Naive B cell (primary cell): Measurements from ENCODE around the gene SERPINE2. TPM values are rescaled to one million over a fixed set of nuclear protein-coding genes. Genes with fewer than 3 reads are reported as not detected.

ENCODE experiments used
- ATAC-seq, 2 donors: fragments of 150-1000 bp; cut with Tn5 transposase; 2 replicates each; pipeline ENCODE4 v1.10.0; 2021; ENCODE audit warnings: low read depth in 2 of 2, mild to moderate bottlenecking in 2 of 2, moderate library complexity in 2 of 2
- DNase-seq: peaks from one replicate; pipeline ENCODE4 v3.0.0; 2022
- H3K27ac Mint-ChIP-seq, 6 donors: one replicate each; pipeline ENCODE4 v1.8.0; 2020 to 2022; ENCODE audit warnings: mild to moderate bottlenecking in 6 of 6, mixed read lengths in 6 of 6, moderate library complexity in 5 of 6, inconsistent platforms in 2 of 6
- H3K27me3 Mint-ChIP-seq, 3 donors: one replicate each; pipeline ENCODE4 v1.8.0; 2021 to 2022; ENCODE audit warnings: mixed read lengths in 3 of 3, mild to moderate bottlenecking in 1 of 3
- H3K36me3 Mint-ChIP-seq, 2 donors: one replicate each; pipeline ENCODE4 v1.8.0; 2020 to 2022; ENCODE audit warnings: mixed read lengths in 2 of 2, inconsistent platforms in 1 of 2, mild to moderate bottlenecking in 1 of 2
- H3K4me1 Mint-ChIP-seq, 3 donors: one replicate each; pipeline ENCODE4 v1.8.0; 2020 to 2022; ENCODE audit warnings: mixed read lengths in 3 of 3, inconsistent platforms in 1 of 3, mild to moderate bottlenecking in 1 of 3, moderate library complexity in 1 of 3
- H3K4me3 Mint-ChIP-seq, 8 donors: one replicate each; pipeline ENCODE4 v1.8.0; 2020 to 2022; ENCODE audit warnings: mild to moderate bottlenecking in 8 of 8, mixed read lengths in 8 of 8, moderate library complexity in 8 of 8, inconsistent platforms in 2 of 8
- H3K9me3 Mint-ChIP-seq, 7 donors: one replicate each; pipeline ENCODE4 v1.8.0; 2020 to 2022; ENCODE audit warnings: mixed read lengths in 7 of 7, mild to moderate bottlenecking in 5 of 7, inconsistent platforms in 2 of 7, moderate library complexity in 1 of 7
- polyA plus RNA-seq, 6 donors: library from polyadenylated mRNA; unstranded; fragments of 300-500 nt; fragmentation: Illumina TruSeq; gene quantifications; one replicate each; pipeline ENCODE4 v1.2.3, GENCODE V29; 2021; ENCODE audit warnings: low read depth in 6 of 6

Gene SERPINE2
- polyA plus RNA-seq, 6 donors from 2014 or later = 1.6 to 6.1 (median 3.4) TPM

DNA sequence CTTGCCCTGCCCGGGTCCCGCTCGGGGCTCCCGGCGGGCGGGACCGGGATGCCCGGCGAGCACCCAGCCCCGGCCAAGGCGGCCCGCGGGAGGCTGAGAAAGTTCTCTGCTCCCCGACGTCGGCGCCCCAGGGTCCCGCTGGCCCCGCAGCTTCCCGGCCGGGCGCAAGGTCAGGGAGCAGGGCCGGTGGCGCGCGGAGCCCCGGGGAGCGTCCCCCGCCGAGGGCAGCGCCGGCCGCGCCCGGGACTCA lies 331 bp downstream of the SERPINE2 start:
- peaks cover 43 to 74% (median 71%) of the 10 kb centered on the region in 3 donors for H3K27me3 Mint-ChIP-seq
- H3K9me3 Mint-ChIP-seq = no peaks in the 10 kb centered on the region
- no peak overlapping the region for H3K27ac Mint-ChIP-seq
- H3K36me3 Mint-ChIP-seq = peaks cover 0 to 8% of the 10 kb centered on the region in 2 donors
- peak overlapping the region in 2 of 8 donors; percentile 78 to 89 for H3K4me3 Mint-ChIP-seq
- H3K4me1 Mint-ChIP-seq = peaks cover 12 to 19% (median 14%) of the 10 kb centered on the region in 3 donors
- DNase-seq (peak; percentile 8), ATAC-seq (peak; percentile 5 to 19)

DNA sequence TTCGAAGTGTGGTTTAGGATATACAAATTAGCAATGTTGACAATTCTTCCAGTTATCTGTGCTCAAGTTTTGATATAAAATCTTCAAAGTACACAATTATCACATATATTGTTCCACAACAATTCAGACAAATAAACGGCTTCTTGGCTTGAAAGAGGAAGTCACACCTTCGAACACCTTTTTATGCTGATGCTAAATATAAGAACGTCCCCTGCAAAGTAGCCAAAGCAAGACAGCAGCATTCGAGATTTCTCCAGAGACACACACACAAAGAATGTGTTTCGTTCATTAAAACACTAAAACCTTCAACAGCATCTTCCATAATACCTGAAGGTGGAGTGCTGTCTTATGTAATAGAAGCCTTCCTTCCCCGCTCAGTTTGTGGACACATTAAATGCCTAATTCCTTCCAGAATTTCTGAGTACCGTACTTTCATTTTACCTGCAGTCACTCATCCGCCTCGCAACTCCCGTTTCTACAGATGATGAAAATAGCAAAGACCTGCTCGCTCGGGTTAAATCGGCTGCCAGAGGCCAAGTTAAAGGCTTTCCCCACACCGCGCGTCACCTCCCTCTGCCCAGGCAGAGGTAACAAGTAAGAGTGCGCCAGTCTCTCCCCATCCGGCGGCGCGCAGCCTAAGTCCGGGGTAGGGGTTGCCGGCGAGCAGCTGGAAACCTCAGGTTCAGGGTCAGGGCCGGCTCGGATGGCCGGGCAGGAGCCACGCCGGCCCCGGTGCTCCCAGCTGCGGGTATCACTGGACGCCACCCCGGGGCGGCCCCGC lies 847 bp downstream of the SERPINE2 start:
- H3K4me3 Mint-ChIP-seq = peak overlapping the region; percentile 78 to 98 (median 91)
- H3K27ac Mint-ChIP-seq = peak overlapping the region in 2 of 6 donors; percentile 40 to 55
- H3K27me3 Mint-ChIP-seq = peaks cover 40 to 73% (median 66%) of the 10 kb centered on the region in 3 donors
- no peaks in the 10 kb centered on the region for H3K9me3 Mint-ChIP-seq
- ATAC-seq (peak; percentile 54 to 61), DNase-seq (peak; percentile 16)
- peaks cover 0 to 8% of the 10 kb centered on the region in 2 donors for H3K36me3 Mint-ChIP-seq
- peaks cover 14 to 23% (median 16%) of the 10 kb centered on the region in 3 donors for H3K4me1 Mint-ChIP-seq

GRCh38 chr2:224036731-224037361 lies 2.2 kb downstream of the SERPINE2 start:
- Mint-ChIP-seq H3K27me3 (peaks cover 30 to 59% (median 52%) of the 10 kb centered on the region in 3 donors), H3K9me3 (peaks cover 0 to 1% (median 0%) of the 10 kb centered on the region in 7 donors), H3K36me3 (peaks cover 0 to 8% of the 10 kb centered on the region in 2 donors), H3K4me1 (peaks cover 14 to 23% (median 16%) of the 10 kb centered on the region in 3 donors), H3K4me3 (peak overlapping the region in 5 of 8 donors; percentile 44 to 81 (median 61)), H3K27ac (no peak overlapping the region)
- no peak for DNase-seq
- ATAC-seq = no peak

- ATAC-seq (peak in 1 of 2 donors; percentile 12), DNase-seq (no peak)
- Mint-ChIP-seq H3K9me3 (peaks cover 0 to 3% (median 0%) of the 10 kb centered on the region in 7 donors), H3K4me3 (no peak overlapping the region), H3K27me3 (peaks cover 26 to 46% (median 44%) of the 10 kb centered on the region in 3 donors), H3K4me1 (peaks cover 10 to 23% (median 16%) of the 10 kb centered on the region in 3 donors), H3K27ac (peak overlapping the region in 1 of 6 donors; percentile 48), H3K36me3 (peaks cover 0 to 8% of the 10 kb centered on the region in 2 donors)
Measured at GRCh38 chr2:224034017-224034416, 5.1 kb downstream of the SERPINE2 start.

DNA sequence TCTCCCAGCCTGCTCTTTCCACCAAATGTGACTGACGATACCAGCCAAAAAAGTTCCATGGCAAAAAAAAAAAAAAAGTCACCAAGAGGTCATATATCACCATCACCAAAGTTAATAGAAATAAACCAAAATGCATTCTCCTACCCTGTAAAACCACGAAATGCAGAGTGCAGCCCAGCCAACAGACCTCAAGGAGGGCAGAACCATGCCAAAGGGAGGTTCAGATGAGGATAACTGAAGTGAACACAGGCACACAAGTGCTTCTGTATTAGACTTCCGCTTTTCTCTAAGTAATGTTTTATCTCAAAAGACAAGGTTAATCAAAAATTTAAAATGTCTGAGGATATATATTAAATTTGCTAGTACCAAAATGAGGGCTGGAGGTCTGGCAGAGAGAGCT lies 5.5 kb downstream of the SERPINE2 start:
- DNase-seq (no peak), ATAC-seq (peak; percentile 41 to 47)
- Mint-ChIP-seq H3K4me3 (no peak overlapping the region), H3K27me3 (peaks cover 26 to 46% (median 43%) of the 10 kb centered on the region in 3 donors), H3K27ac (no peak overlapping the region), H3K4me1 (peaks cover 10 to 23% (median 16%) of the 10 kb centered on the region in 3 donors), H3K9me3 (peaks cover 0 to 3% (median 0%) of the 10 kb centered on the region in 7 donors), H3K36me3 (peaks cover 0 to 8% of the 10 kb centered on the region in 2 donors)

DNA sequence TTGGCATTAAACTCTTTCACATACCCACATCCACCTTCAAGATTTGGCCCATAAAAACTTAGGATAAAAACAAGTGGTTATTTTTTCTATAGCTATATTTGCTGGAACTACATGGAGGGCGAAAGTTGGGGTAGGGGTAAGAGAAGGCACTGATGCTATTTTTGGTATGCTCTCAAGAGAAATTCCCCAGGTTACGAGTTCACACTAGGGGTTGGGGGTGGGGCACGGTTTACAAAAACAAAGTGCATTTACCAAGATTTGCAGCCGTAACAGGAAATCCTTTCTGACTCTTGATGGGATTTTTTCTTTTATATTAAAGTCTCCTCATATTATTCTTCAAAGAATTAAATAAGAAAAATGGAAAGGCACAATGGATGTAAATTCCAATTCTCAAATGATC lies 6.8 kb downstream of the SERPINE2 start:
- peaks cover 17 to 34% (median 33%) of the 10 kb centered on the region in 3 donors for H3K27me3 Mint-ChIP-seq
- no peak for ATAC-seq
- peak overlapping the region in 1 of 6 donors; percentile 54 for H3K27ac Mint-ChIP-seq
- peaks cover 0 to 8% of the 10 kb centered on the region in 2 donors for H3K36me3 Mint-ChIP-seq
- H3K9me3 Mint-ChIP-seq = peaks cover 0 to 3% (median 0%) of the 10 kb centered on the region in 7 donors
- DNase-seq = no peak
- peaks cover 15 to 22% (median 15%) of the 10 kb centered on the region in 3 donors for H3K4me1 Mint-ChIP-seq
- H3K4me3 Mint-ChIP-seq = no peak overlapping the region

- no peak overlapping the region for H3K27ac Mint-ChIP-seq
- DNase-seq (no peak), ATAC-seq (no peak)
- H3K27me3 Mint-ChIP-seq = peaks cover 12 to 26% (median 25%) of the 10 kb centered on the region in 3 donors
- H3K36me3 Mint-ChIP-seq = peaks cover 0 to 8% of the 10 kb centered on the region in 2 donors
- no peak overlapping the region for H3K4me3 Mint-ChIP-seq
- H3K4me1 Mint-ChIP-seq = peaks cover 20 to 30% (median 22%) of the 10 kb centered on the region in 3 donors
- peaks cover 0 to 3% (median 0%) of the 10 kb centered on the region in 7 donors for H3K9me3 Mint-ChIP-seq
Measured at GRCh38 chr2:224031358-224031970, 7.6 kb downstream of the SERPINE2 start.

GRCh38 chr2:224030786-224031185 lies 8.3 kb downstream of the SERPINE2 start:
- no peak for DNase-seq
- peaks cover 27 to 36% (median 29%) of the 10 kb centered on the region in 3 donors for H3K4me1 Mint-ChIP-seq

DNA sequence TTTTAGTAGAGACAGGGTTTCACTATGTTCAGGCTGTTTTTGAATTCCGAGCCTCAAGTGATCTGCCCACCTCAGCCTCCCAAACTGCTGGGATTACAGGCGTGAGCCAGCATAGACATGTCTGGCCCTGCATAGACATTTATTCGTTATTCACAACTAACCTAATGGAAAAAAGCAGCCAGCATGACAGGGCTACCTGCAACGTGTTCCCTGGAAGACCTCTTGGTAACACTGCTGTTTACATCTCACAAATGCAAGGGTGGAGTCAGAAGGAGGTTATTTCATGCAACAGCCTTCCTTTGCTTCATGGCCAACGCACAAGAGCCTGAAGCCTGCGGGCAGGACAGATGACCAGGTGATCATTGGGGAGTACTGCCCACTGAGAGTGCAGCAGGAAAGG lies 9.2 kb downstream of the SERPINE2 start:
- Mint-ChIP-seq H3K9me3 (peaks cover 0 to 7% (median 0%) of the 10 kb centered on the region in 7 donors), H3K4me3 (no peak overlapping the region), H3K36me3 (peaks cover 0 to 8% of the 10 kb centered on the region in 2 donors)

More at GRCh38 chr2:224030786-224031185, 8.3 kb downstream of the SERPINE2 start:
- peaks cover 0 to 8% of the 10 kb centered on the region in 2 donors for H3K36me3 Mint-ChIP-seq
- no peak overlapping the region for H3K27ac Mint-ChIP-seq
- H3K9me3 Mint-ChIP-seq = peaks cover 0 to 3% (median 0%) of the 10 kb centered on the region in 7 donors
- ATAC-seq = no peak
- peaks cover 12 to 19% (median 18%) of the 10 kb centered on the region in 3 donors for H3K27me3 Mint-ChIP-seq
- H3K4me3 Mint-ChIP-seq = no peak overlapping the region

DNA sequence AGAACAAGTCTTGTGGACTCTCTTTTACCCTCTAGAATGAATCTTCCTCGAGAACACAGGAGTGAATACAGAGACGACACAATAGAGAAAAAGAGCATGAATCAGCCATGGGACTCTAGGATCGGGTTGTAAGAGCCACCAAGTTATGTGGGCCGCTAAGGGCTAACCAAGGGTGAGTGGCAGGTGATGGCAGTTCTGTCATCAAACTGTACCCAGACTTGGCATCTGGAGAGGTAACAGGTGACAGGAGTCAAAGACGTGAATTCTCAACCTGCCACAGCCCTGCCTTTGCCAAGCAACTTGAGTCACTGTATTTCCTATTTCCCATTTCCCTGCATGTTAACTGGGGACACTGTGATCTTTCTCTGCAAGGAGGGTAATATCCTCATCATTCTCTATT lies 11.2 kb downstream of the SERPINE2 start:
- Mint-ChIP-seq H3K27ac (peak overlapping the region in 5 of 6 donors; percentile 54 to 98 (median 80)), H3K4me3 (peak overlapping the region in 5 of 8 donors; percentile 41 to 77 (median 65)), H3K4me1 (peaks cover 37 to 53% (median 39%) of the 10 kb centered on the region in 3 donors), H3K9me3 (peaks cover 0 to 7% (median 0%) of the 10 kb centered on the region in 7 donors), H3K27me3 (no peaks in the 10 kb centered on the region), H3K36me3 (no peaks in the 10 kb centered on the region)
- no peak for DNase-seq
- no peak for ATAC-seq

More for the DNA sequence above, 9.2 kb downstream of the SERPINE2 start:
- Mint-ChIP-seq H3K27me3 (peaks cover 10 to 15% (median 10%) of the 10 kb centered on the region in 3 donors), H3K27ac (no peak overlapping the region), H3K4me1 (peaks cover 35 to 45% (median 38%) of the 10 kb centered on the region in 3 donors)
- ATAC-seq (no peak), DNase-seq (no peak)

DNA sequence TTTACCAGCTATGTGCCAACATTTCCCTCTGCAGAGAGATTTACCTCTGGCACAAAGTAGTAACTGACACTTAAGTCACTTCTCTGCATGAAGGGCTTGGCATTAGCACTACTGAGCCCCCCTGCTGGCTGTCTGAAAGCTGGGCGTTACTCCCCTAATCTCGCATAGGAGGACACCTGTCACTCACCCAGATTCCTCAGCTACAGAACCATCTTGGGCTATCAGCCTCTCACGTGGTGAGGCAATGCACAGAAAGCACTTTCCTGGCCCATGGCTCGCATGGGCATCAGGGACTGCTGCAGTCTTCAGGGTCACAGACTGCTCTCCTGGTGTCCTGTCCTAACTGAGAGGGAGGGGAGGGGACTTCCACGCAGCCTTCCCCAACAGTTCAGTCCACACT lies 12.0 kb downstream of the SERPINE2 start:
- Mint-ChIP-seq H3K9me3 (peaks cover 0 to 9% (median 0%) of the 10 kb centered on the region in 7 donors), H3K4me3 (peak overlapping the region in 5 of 8 donors; percentile 15 to 75 (median 25)), H3K27ac (peak overlapping the region in 5 of 6 donors; percentile 40 to 98 (median 80)), H3K27me3 (no peaks in the 10 kb centered on the region), H3K36me3 (no peaks in the 10 kb centered on the region), H3K4me1 (peaks cover 41 to 56% (median 43%) of the 10 kb centered on the region in 3 donors)
- DNase-seq (no peak), ATAC-seq (no peak)

DNA sequence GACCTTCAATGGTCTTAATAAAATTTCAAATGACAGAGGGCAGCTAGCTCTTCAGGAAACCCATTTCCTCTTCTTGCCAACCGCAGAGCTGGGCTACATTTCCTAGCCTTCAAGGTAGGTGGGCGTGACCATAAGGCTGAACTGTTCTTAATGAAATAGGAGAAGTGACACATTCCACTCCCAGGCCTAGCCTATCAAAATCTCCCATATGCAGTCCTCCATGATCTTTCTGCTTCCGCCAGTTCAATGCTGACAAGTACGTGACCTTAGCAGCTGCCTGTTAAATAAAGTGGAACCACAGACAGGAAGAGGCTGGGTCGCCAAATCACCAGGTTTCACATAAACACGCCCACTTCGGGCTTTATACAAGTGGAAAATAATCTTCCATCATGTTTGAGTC lies 13.2 kb downstream of the SERPINE2 start:
- peak overlapping the region; percentile 7 to 75 (median 61) for H3K4me3 Mint-ChIP-seq
- H3K9me3 Mint-ChIP-seq = peaks cover 0 to 11% (median 0%) of the 10 kb centered on the region in 7 donors
- H3K27ac Mint-ChIP-seq = peak overlapping the region; percentile 62 to 96 (median 79)
- no peaks in the 10 kb centered on the region for H3K27me3 Mint-ChIP-seq
- H3K36me3 Mint-ChIP-seq = peaks cover 0 to 7% of the 10 kb centered on the region in 2 donors
- DNase-seq = peak; percentile 83
- ATAC-seq = peak; percentile 96
- peaks cover 43 to 56% (median 48%) of the 10 kb centered on the region in 3 donors for H3K4me1 Mint-ChIP-seq

- no peak for ATAC-seq
Measured at GRCh38 chr2:224024270-224024669, 14.8 kb downstream of the SERPINE2 start.

More at GRCh38 chr2:224024270-224024669, 14.8 kb downstream of the SERPINE2 start:
- H3K36me3 Mint-ChIP-seq = peaks cover 0 to 8% of the 10 kb centered on the region in 2 donors
- H3K4me1 Mint-ChIP-seq = peaks cover 43 to 56% (median 48%) of the 10 kb centered on the region in 3 donors
- H3K27ac Mint-ChIP-seq = peak overlapping the region in 2 of 6 donors; percentile 29 to 69
- no peaks in the 10 kb centered on the region for H3K27me3 Mint-ChIP-seq
- no peak overlapping the region for H3K4me3 Mint-ChIP-seq
- peaks cover 0 to 11% (median 0%) of the 10 kb centered on the region in 7 donors for H3K9me3 Mint-ChIP-seq
- DNase-seq = no peak
